T-helper 22 cell (primary cell): Measurements from ENCODE around the gene RALA.
A peak's percentile ranks its signal among the peaks of the same experiment; 100 is the strongest.

ENCODE experiments used
- DNase-seq: peaks from one replicate; pipeline ENCODE4 v3.0.0-alpha.2; 2020; ENCODE audit warnings: low read depth

Gene RALA

GRCh38 chr7:39613577-39613976 lies 9.8 kb upstream of the RALA start:
- no peak for DNase-seq

- no peak for DNase-seq
These were observed 9.1 kb upstream of the RALA start for GRCh38 chr7:39614299-39614698.

DNA sequence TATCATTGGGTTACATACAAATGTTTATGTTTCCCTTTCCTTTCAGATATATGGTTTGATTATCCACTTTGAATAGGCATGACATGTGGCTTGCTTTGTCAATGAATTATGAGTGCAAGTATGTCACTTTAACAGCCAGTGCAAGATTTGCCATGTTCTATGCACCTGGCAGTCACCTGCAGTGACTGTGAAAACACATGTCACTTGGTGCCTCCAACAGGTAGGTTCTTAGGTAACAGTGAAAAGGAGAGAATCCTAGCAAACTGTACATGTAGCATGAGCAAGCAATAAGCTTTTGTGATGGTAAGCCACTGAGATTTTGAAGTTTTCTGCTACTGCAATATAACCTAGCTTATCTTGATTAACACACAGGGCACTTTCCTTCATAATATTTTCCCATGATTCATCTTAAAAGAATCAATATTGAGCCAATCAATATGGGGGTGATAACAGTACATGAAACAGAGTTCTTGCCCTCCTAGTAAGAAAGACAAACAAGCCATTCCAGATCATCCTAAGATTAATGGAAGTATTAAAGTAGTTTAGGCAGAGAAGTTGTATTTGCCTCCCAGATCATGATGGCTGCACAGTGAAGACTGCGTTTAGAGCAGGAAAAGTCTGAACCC lies 7.9 kb upstream of the RALA start:
- no peak for DNase-seq

DNA sequence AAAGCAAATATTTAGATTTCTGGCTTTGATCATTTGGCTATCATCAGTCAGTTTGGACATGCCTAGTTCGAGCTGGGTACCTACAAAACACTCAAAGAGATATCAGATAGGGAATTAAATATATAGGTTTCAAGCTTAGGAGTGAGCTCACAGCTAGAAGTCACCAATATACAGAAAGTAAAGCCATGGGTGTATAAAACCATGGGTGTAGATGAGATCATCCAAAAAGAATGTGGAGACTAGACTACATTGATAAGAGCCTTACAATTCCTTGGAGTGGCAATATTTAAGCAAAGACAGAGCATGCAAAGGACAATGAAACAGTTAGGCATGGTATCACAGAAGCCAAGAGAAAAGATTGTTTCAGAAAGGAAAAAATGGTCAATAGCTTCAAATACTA lies 7.2 kb upstream of the RALA start:
- no peak for DNase-seq

DNA sequence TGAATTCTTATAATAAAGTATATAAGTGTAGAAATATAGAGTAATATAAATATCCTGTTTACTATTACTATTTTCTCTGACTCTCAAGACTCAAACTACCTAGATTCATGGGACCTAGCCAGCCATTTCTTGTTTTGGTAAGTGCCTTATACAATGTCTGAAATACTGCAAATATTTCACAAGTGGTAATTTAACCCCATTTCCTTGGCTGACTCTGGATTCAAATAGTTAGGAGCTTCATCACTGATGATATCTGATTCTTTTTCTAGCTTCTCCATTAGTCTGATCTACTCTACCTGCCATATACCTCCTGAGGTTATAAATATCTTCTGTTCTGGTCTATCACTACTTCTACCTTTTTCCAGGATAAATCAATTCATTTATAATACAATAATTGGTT lies 6.4 kb upstream of the RALA start:
- no peak for DNase-seq

- DNase-seq = no peak
These were observed 4.5 kb upstream of the RALA start for GRCh38 chr7:39618868-39619267.

DNA sequence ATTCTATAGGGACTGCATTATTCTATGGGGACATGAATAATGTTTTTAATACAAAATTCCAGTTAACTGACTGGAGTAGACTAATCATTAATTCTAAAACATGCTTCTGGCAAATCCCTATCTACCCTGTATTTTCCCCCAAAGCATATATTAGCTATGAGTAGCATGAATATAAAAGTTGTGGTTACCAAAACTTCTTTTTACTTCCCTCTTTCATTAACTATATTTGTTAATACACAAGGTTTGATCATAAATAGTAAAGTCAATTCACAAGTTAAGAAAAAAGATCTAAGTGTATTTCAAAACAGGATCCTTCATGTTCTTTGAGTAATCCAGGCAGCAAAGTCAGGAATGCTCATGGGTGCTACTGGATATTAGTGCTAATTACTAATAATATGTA lies 2.9 kb upstream of the RALA start:
- DNase-seq = no peak

- DNase-seq = no peak
These were observed 2.1 kb upstream of the RALA start for GRCh38 chr7:39621261-39621660.

DNA sequence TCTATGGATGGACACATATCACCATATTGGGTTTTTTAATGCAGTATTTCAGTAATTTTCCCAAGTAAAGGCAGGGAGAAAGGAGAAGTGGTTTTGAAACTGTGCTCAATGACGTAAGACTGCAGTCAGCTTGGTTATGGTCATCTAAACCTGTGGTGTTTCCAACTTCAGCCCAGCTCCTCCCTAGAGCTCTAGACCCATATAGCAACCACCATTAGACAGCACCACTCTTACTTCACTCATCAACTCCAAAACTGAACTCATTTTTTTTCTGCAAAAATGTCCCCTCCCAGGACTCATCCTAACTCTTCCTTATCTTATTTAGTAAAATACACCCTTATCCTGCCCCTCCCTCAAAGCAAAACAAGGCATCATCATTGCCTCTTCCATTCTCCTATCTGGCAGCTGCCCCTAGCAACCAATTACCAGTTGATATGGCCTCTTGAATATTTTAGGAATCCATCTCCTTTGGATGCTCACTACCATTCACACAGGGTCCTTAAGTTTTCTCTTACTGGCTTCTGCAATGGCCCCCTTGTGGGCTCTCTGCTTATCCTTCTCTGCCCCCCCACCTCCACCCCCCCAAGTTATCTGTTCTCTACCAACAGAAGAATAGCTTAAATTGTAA lies 1.5 kb upstream of the RALA start:
- DNase-seq = no peak

DNA sequence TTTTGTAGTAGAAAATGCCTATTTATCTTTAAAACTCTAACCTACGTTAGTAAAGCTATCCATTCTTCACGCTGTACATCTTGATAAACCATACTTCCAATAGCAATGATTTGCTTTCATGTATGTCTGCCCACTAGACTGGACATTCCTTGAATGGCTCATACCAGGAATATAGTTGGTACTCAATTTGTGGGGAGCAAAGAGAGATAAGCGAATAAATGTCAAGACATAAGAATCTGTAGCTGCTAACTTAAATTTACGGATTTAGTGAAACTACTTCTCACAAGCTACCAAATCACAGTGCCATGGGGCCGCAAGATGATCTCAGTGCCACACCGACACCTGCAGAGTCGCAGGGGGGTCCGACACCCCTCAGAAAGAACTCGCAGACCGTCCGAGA lies 763 bp upstream of the RALA start:
- DNase-seq = no peak

- DNase-seq = peak; percentile 2
These were observed 515 bp downstream of the RALA start for GRCh38 chr7:39623732-39624441.

GRCh38 chr7:39624442-39624807 lies 1.1 kb downstream of the RALA start:
- DNase-seq = peak; percentile 9

- no peak for DNase-seq
These were observed 1.7 kb downstream of the RALA start for GRCh38 chr7:39624935-39625694.

- no peak for DNase-seq
These were observed 8.4 kb downstream of the RALA start for GRCh38 chr7:39631736-39632308.

DNA sequence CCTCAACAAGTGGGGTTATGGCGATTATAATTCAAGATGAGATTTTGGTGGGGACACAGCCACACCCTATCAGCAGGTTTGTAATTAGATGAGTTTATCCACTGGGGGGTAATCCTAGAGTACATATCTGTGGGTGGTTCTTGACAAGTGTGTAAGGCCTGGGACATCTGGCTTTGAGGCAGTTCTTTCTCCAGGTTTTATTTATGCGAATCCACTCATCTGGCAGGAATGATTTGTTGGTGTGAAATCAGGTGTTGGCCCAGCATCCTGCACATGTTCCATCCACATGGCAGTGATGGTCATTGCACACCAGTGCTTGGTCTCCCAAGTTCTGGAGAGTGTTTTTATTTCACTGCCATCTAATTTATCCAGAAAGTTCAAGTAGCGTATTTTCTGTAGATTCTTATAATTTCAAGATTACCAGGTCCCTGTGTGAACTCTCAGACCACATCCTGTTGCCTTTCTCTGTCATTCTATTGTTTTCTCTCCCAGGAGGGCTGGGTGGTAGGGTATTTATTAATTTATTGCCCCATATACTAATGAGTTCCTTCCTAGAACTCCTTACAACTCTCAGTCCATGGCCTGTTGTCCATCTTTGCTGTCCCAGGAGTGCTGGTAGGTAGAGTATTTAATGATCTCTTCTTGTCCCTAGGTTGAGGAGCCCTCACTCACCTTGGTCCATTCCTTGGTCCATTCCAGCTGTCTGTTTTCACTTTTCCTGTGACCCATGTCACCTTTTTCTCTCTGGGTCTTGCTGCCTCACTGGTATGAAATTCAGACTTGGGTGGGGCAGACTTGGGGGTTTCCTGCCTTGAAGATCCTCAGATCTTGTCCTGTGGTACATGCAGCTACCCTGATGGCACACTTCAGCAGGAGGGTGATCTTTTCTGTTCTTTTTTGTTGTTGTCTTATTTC lies 10.4 kb downstream of the RALA start:
- peak; percentile 16 for DNase-seq

DNA sequence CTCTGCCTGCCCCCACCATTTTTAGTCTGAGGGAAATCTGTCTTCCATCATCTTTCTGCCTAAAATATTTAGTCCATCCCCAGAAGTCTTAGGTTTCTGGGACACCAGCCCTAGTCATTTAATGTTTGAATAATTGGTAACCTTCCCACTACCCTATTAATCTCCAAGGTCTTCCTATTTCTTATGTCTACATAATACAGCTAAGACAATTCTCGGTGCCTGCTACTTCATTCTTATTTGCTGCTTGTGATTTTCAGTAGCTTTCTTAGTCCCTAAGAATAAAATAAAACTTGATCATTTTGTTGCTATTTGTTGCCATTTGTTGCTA lies 11.1 kb downstream of the RALA start:
- no peak for DNase-seq

- DNase-seq = no peak
These were observed 14.0 kb downstream of the RALA start for GRCh38 chr7:39637400-39637799.

- DNase-seq = no peak
These were observed 14.7 kb downstream of the RALA start for GRCh38 chr7:39637963-39638485.

GRCh38 chr7:39642896-39643295 lies 19.5 kb downstream of the RALA start:
- no peak for DNase-seq

DNA sequence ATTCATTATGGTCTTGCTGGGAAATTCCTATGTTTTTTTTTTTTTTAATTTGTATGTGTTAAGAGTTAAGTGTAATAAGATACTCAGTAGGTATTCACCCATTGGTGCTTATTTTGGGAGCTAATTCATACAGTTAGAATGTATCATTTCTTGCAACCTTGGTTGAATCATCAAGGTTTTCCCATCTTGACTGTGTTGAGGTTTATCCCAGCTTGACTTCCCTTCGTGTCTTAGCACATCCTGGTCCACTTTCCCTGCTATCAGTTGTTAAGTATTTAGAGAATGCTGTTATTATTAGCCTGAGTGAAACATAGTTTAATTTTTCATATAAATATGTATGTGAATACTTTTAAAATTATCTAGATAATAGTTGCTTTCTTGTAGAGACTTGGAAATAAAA lies 20.8 kb downstream of the RALA start:
- no peak for DNase-seq
